Daoy (cell line): ENCODE measurements around the gene ZBTB9. TPM values are rescaled to one million over a fixed set of nuclear protein-coding genes. Genes with fewer than 3 reads are reported as not detected.

Experiments
- DNase-seq: peaks from one replicate; pipeline ENCODE4 v3.0.0-alpha.2; 2015; ENCODE audit warnings: low read depth
- total RNA-seq: library from RNA; depleted of rRNA; stranded (reverse); fragments of >200 nt; shearing (Covaris generic); gene quantifications from 2 replicates; pipeline ENCODE4 v1.2.3, GENCODE V29; 2014; rRNA removed

ZBTB9 gene
- 7.5 and 9.0 TPM in 2 replicates for total RNA-seq

GRCh38 chr6:33454009-33454946 lies at the start of gene ZBTB9:
Gene ZBTB9 (plus strand): TSS chr6:33454576. CDS start chr6:33455101, 525 bp downstream.
- peak; percentile 99 for DNase-seq

- no peak for DNase-seq
Observed at GRCh38 chr6:33404884-33405283, 49.5 kb upstream of the ZBTB9 start.

GRCh38 chr6:33405386-33405940 lies 48.9 kb upstream of the ZBTB9 start:
- DNase-seq, result no peak

DNA sequence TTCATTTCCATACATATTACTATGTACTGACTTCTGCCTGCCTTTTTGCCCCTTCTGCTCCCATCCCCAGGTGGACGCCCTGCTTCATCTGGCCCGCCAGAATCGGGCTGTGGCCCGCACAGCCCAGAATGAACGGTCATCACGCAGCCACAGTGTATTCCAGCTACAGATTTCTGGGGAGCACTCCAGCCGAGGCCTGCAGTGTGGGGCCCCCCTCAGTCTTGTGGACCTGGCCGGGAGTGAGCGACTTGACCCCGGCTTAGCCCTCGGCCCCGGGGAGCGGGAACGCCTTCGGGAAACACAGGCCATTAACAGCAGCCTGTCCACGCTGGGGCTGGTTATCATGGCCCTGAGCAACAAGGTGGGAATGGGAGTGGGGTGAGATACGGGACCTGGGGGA lies 48.2 kb upstream of the ZBTB9 start:
- DNase-seq, result no peak

DNA sequence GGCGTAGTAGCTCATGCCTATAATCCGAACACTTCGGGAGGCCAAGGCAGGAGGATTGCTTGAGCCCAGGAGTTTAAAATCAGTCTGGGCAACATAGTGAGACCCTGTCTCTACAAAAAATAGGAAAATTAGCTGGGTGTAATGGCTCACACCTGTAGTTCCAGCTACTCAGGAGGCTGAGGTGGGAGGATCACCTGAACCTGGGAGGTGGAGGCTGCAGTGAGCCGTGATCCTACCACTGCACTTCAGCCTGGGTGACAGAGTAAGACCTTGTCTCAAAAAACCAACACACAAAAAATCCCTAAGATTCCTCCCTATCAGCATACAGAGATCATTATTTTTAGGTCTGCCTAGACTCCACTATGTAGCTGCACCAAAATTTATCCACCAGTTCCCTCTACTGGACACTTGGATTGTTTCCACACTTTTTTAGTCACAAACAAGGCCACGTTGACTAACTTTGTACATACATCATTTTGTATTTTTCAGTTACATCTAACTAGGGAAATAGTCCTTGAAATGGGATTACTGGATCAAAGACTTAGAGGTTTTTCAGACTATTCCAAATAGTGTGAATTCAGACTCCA lies 47.2 kb upstream of the ZBTB9 start:
- DNase-seq, result no peak

- DNase-seq, result peak; percentile 100
Observed at GRCh38 chr6:33410050-33410710, 44.2 kb upstream of the ZBTB9 start.

- DNase-seq, result no peak
Observed at GRCh38 chr6:33410711-33411631, 43.4 kb upstream of the ZBTB9 start, which contains the start of gene PHF1. Gene PHF1 (plus strand): TSS chr6:33411014. CDS start chr6:33412264, 1,250 bp downstream.

DNA sequence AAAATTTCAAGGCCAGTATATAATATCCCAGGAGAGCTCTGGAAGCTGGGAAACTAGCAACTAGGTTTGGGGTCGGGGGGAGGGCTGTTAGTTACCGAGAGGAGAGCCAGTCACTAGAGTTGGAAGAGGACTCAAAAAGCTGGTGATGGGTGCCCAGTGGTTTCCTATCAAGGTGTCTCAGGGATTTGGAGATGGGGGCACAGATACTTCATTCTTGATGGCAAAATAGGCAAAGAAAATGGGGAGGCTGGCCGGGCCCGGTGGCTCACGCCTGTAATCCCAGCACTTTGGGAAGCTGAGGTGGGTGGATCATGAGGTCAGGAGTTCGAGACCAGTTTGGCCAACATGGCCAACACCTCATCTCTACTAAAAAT lies 42.8 kb upstream of the ZBTB9 start:
- DNase-seq, result no peak

DNA sequence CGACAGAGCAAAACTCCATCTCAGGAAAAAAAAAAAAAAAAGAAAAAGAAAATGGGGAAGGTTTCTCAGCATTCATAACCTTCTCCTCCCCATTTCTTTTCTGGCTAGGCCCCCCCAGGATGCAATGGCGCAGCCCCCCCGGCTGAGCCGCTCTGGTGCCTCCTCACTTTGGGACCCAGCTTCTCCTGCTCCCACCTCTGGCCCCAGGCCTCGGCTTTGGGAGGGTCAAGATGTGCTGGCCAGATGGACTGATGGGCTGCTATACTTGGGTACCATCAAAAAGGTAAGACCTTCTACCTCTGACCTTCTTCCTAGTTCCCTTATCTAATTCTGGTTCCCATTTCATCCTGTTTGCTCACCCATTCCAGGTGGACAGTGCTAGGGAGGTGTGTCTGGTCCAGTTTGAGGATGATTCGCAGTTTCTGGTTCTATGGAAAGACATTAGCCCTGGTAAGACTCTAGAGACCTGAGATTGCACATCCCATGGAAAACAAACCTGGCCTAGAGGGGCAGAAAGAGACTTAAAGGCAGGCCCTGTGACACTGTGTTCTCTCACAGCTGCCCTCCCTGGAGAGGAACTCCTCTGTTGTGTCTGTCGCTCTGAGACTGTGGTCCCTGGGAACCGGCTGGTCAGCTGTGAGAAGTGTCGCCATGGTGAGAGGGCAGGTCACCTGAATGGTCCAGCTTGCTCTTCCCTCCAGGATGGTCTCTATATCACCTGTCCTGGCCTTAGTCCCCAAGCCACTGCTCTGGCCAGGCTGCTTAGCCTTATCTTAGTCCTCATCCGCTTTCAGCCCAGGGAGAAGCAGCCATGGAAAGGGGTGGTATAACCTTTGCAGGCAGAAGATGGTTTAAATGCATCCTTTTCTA lies 42.0 kb upstream of the ZBTB9 start:
- DNase-seq, result no peak

- no peak for DNase-seq
Observed at GRCh38 chr6:33413241-33414120, 40.9 kb upstream of the ZBTB9 start.

GRCh38 chr6:33414592-33415271 lies 39.6 kb upstream of the ZBTB9 start:
- no peak for DNase-seq

DNA sequence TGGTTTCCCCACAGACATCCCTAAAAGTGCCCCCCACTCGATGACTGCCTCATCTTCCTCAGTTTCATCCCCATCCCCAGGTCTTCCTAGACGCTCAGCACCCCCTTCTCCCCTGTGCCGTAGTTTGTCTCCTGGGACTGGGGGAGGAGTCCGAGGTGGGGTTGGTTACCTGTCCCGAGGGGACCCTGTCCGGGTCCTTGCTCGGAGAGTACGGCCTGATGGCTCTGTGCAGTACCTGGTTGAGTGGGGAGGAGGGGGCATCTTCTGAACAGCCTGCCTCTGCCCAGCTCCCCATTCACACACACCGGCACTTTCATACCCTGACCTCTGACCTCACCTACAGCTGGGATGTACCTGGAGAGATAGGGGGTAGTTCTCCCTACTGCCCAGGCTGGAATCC lies 38.5 kb upstream of the ZBTB9 start:
- no peak for DNase-seq

GRCh38 chr6:33416386-33417127 lies 37.8 kb upstream of the ZBTB9 start:
- no peak for DNase-seq

DNA sequence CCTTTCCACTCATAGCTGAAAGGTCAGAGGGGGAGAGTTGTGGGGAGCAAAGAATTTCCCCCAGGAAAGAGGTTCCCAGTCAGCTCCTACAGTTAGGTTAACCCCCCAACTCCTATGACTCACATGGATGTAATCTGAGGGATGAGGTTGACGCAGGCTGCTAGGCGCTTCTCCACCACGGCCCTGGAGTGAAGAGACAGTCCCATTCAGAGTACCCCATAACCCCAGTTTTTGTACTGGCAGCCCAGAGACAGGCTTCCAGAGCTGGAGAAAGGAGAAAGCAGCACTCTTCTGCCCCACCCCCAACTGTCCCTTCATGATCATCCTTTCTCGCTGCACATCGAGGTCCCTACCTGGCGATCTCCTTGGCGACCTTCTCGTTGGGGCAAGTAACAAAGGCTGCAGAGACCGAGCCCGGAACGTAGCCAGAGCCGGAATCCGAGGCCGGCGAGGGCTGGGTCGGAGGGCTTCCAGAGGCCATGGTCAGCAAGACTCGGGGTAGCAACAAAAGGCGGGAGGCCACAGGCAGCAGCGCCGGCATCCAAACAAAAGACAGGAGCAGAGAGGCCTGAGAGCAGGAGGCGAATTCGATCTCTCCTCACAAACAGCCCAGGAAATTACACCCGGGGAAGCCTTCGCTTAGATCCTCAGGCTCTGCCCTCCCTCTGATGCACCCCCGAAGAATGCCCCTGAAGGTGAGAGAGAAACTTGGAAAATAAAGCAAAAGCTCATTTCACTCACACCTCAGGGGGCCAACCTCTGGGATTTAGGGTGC lies 37.1 kb upstream of the ZBTB9 start:
- DNase-seq, result peak; percentile 88

DNA sequence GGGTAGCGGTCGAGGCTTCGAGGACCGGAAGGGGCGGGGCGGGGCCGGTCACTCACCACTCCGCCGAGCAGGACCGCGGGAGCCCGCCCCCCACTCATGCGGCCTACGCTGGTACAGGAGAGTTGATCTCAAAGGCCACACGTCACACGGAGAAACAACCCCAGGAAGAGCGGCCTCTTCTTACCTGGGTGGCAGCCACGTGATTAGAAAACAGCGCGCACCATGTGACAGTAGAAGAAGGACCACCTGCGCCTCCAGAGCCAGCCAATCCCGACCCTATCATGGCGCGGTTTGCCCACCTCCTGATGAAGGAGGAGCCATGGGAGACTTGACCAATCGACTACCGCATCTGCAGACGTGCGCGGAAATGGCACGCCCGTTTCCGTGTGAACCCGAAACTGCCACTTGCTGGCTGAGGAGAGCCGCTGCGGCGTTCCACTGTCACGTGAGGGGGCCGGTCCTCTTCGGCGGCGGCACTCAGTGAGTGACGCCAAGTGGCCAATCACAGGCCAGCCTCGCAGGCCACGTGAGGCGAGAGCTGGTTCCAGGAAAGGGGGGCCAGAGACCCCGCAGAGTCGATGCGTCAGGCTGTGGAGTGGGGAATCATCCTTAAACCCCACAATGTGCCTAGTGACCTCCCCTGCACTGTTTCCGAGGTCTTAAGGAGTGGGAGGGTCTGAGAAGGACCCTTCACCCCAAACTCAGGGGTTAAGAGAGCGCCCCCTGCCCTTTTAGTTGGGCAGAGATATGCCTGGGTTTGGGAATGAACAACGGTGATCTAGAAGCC lies 36.3 kb upstream of the ZBTB9 start, which contains the start of gene CUTA:
TSS of gene CUTA (minus strand) at position 205 of the 787 bp plus-strand sequence. CDS start at position 98, 107 bp downstream.
- peak; percentile 100 for DNase-seq
